GM12891 (cell line): ENCODE data around the gene CDH4.

Experiments
- POLR2A ChIP-seq: IDR thresholded peaks from 2 replicates; pipeline ENCODE4 v1.6.1; 2011; ENCODE audit warnings: low read depth, low read length, control low read depth
- POLR2AphosphoS5 ChIP-seq: IDR thresholded peaks from 2 replicates; pipeline ENCODE4 v1.6.1; 2011; ENCODE audit warnings: low read depth, low read length, control low read depth
- TAF1 ChIP-seq: IDR thresholded peaks from 2 replicates; pipeline ENCODE4 v1.6.1; 2011; ENCODE audit warnings: low read depth, low read length, control low read depth

- TF ChIP-seq POLR2AphosphoS5 (no peak), POLR2A (no peak), TAF1 (no peak)
These were observed 231.4 kb downstream of the CDH4 start for GRCh38 chr20:61483336-61484067.
